Right ventricle myocardium superior (tissue), 1 donor: Measurements from ENCODE around the gene PDGFRB. TPM values are rescaled to one million over a fixed set of nuclear protein-coding genes. Genes with fewer than 3 reads are reported as not detected.
"Not testable (repeated sequence)": the region's sequence is repeated elsewhere in the genome, so short reads cannot be mapped to it uniquely, and the experiment has no call there.

ENCODE experiments used
- ATAC-seq: fragments of 200-7000 bp; cut with Tn5 transposase; one replicate; pipeline ENCODE4 v1.9.1; 2020; ENCODE audit warnings: mild to moderate bottlenecking; ENCODE audit not compliant: poor library complexity
- DNase-seq: peaks from one replicate; pipeline ENCODE4 v3.0.0-alpha.2; 2020
- intact Hi-C: fragments of 100-400 bp; cut with DNase I; formaldehyde crosslinking; loops from one replicate; pipeline ENCODE4 v1.11.2; 2022
- total RNA-seq: library from RNA; stranded (reverse); fragmentation: NEBNext Ultra II Directional; extraction: Animal tissue kit (Norgen Biotek cat#: 25700); gene quantifications from one replicate; pipeline ENCODE4 v1.2.1, GENCODE V29; 2021
- donor health status: DM: no; HTN: yes; CAD: no; lungs with severe emphysema.

The PDGFRB gene
- total RNA-seq, 1 donor from 2014 or later, result 47.0 TPM

DNA sequence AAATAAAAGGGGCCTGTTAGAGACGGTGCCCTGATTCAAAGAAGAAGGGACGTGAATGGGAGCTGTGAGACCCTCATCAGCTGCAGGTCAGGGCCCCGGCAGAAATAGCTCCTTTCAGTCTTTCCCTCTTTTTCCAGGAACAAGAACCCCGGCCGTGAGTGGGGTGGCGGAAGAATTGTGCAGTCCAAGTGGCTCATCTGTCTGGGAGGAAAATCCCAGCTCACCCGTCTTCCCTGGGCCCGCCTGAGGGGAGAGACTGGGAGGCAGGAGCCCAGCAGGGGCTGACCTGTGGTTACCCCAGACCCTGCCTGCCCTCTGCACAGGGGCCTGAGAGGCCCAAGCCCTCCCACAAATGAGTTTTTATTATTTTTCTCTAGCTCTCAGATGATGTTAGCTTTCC, 44.5 kb downstream of the PDGFRB start:
- intact Hi-C loops, result no loop called here
- ATAC-seq (no peak), DNase-seq (peak; percentile 34)

GRCh38 chr5:150109921-150110320, 45.7 kb downstream of the PDGFRB start:
- DNase-seq (no peak), ATAC-seq (no peak)
- intact Hi-C loops, result no loop called here

DNA sequence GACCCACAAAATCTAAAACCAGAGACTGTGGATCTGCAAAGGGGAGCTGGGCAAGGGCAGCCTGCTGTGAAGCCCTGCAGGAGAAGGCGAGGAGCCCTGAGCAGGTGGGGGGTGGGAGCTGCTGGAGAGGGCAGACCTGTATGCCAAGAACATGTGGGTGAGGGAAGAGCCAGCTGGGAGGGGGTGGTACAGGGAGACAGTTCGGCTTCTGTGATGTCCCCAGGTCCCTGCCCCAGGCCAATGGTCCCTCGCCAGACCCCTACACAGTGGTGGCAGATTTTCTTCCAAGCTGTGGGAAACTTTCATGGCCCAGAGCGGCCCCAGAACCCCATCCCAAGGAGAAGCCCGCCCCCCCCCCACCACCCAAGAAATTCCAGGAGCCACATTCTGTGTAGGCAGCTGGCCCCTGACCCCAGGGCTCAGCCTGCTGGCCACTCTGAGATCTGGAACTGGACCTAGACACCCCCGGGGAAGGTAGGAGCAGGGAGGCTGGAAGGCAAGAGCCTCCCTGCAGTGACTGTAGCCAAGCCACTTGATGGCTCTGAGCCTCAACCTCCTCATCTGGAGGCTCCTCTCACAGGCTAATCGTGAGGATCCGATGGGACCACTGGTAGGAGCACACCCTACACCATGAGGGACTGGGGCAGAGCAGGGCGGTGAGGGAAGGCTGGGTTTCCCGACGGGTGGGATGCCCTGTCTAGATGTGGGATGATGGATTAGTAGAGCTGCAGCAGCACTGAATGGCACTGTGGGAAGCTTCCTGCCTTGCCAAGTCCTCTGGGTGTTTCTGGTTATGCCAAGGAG, 46.7 kb downstream of the PDGFRB start:
- ATAC-seq, result no peak
- peak; percentile 30 for DNase-seq
- intact Hi-C loops, result no loop called here

DNA sequence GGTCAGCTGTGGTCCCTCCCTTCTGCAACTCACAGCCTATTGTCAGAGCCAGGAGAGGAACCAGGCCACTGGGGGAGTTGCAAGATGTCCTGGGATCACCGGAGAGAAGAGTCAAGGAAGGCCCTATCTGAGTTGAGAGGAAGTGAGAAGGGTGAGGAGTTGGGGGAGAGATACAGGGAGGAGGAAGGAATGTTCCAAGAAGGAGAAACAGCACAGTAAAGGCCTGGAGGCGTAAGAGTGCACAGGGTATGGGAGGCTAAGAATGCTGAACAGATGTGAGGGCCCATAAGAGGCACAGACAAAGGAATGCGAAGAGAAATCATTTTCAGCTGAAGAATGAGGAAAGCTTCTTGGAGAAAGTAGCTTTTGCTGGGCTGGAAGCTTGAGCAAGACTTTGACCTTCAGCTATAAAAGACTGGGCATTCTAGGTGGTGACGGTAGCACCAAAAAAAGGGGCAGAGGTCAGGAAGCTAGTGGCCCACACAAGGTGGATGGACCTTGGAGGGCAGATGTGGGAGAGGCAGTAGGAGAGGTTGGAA, 47.7 kb downstream of the PDGFRB start:
- intact Hi-C loops, result no loop called here
- peak; percentile 26 for DNase-seq
- ATAC-seq, result no peak

- intact Hi-C loops, result no loop called here
- no peak for ATAC-seq
- DNase-seq, result no peak
Measured at GRCh38 chr5:150106674-150107426, 48.8 kb downstream of the PDGFRB start.

DNA sequence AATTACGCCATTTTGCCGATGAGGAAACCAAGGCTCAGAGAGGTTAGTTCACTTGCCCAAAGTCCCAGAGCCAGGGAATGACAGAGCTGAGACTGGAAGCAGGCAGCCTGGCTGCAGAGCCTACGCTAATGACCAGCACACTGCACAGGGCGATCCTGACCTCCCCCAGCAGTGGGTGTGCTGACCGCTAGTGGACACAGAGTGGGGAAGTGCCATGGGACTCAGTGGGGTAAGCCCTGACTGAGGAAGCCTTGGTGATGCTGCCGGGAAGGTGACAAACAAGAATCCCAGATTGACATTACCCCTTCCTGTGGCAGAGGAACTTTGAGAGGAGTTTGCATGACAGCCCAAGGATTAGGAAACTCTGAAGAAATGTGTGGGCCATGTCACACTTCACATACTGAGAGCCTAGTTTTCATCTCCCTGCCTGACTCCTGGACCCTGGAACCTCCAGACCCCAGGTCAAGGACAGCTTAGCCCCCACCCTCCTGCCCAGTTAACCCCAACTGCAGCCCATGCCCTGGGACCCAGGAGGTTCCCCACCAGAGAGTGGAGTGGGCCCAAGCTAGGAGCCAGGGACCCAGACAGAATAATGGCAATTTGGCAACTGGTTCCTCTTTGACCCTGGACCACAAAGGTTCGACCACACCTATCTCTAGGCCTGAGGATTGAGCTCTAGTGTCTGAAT, 49.6 kb downstream of the PDGFRB start:
- ATAC-seq (peak; percentile 9), DNase-seq (peak; percentile 44)
- intact Hi-C loops, result no loop called here

GRCh38 chr5:150104550-150104870, 51.1 kb downstream of the PDGFRB start:
- intact Hi-C loops, result no loop called here
- no peak for DNase-seq
- ATAC-seq, result no peak

DNA sequence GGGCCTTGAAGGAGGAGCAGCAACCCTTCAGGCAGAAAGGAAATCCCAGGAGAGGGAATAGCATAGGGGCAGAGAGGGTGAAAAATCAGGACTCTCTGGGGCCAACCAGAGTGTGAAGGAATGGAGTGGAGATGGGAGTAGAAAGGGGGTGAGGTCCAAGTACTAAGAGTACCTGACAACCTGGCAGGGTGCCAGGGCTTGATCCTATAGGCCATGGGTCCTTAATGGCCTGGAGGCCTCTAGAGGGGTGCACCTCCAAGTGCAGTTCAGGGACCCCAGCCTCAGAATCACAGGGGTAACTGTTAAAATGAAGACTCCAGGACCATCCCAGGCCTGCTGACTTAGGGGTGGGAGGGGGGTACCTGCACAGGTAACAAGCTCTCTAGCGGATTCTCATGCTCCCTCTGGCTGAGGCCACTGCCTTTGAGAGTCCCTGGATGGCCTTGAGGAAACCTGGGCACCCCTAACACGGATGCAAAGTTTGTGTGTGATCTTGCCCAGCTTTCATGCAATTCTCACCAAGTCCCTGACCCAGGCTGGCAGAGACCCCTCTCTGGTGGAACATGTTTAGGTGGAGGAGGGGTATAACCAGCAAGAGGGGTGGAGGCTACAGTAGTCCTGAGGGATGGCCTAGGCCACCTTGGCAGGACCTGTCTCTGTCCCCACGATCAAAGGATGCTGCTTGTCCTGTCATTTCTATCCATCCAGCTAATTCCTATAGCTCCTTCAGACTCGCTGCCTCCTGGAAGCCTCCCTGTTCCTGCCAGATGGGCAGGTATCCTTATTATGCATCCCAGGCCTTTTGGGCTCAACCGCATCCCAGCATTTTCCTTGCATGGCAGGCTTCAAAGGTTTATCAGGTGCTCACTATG, 51.7 kb downstream of the PDGFRB start:
- peak; percentile 39 for DNase-seq
- no peak for ATAC-seq
- intact Hi-C loops, result no loop called here

- intact Hi-C loops, result no loop called here
- ATAC-seq (no peak), DNase-seq (no peak)
Measured at GRCh38 chr5:150101023-150101422, 54.6 kb downstream of the PDGFRB start.

DNA sequence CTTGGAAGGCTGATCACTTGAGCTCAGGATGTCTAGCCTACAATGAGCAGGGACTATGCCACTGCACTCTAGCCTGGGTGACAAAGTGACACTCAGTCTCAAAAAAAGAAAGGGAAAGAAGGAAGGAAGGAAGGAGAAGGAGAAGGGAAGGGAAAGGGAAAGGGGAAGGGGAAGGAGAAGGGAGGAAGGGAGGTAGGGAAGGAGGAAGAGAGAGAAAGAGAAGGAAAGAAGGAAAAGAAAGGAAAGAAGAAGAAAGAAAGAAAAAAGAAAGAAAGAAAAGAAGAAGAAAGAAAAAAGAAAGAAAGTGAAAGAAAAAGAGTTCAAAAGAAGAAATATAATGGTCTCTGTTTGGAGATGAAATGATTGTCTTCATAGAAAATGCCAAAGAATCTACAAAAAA, 58.5 kb downstream of the PDGFRB start:
- ATAC-seq, result no peak
- intact Hi-C loops, result no loop called here
- DNase-seq, result no peak

DNA sequence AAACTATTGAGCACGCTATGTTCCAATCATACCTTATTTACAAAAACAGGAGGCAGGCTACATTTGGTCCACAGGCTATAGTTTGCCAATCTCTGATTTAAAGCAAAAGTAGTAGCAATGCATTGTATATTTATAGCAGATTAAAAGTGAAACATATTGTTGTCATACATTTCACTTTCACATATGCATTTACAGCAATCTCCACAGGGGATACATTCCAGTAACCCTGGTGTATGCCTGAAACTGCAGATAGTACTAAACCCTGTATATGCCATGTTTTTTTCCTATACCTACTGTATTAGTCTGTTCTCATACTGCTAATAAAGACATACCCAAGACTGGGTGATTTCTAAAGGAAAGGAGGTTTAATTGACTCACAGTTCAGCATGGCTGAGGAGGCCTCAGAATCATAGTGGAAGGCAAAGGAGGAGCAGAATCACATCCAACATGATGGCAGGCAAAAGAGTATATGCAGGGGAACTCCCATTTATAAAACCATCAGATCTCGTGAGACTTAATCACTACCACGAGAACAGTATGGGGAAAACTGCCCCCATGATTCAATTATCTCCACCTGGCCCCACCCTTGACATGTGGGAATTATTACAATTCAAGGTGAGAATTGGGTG, 63.4 kb downstream of the PDGFRB start:
- intact Hi-C loops, result no loop called here
- no peak for DNase-seq
- no peak for ATAC-seq

DNA sequence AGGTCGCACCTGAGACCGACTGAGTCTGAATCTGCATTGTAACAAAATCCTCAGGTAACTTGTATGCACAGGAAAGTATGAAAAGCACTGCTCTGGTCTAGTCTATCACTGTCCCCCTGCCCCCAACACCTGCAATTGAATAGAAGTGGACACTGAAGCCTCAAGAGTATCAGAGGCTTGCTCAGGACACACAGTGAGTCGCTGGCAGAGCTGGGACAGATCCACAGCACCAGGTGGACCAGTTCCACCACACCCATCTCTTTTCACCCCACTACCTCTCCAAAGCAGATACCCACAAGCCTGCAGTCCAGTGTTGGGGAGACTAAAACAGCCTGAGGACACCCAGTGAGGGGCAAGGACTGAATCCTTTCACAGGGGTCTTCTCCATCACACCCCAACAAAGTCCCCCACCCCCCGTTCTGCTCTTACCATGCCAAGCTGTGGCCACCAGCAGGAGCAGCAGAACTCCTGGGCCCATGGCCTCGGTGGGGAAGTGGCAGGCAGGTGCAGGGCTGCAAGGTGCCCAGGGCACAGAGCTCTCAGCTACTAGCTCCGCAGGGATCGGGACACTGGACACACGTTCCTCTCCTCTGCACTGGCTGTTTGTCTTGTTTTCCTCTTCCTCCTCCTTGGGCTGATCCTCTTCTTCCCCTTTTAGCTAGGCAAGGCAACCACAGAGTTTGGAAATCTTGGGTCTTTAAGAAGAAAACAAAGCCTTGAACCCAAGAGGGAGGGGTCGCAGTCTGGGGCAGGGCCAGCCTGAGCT, 69.5 kb downstream of the PDGFRB start, which contains the start of gene CSF1R:
TSS of gene CSF1R (minus strand) at position 605 of the 766 bp plus-strand sequence. CDS start at position 478, 127 bp downstream.
- DNase-seq, result no peak
- ATAC-seq, result peak; percentile 45
- intact Hi-C loops, result no loop called here

DNA sequence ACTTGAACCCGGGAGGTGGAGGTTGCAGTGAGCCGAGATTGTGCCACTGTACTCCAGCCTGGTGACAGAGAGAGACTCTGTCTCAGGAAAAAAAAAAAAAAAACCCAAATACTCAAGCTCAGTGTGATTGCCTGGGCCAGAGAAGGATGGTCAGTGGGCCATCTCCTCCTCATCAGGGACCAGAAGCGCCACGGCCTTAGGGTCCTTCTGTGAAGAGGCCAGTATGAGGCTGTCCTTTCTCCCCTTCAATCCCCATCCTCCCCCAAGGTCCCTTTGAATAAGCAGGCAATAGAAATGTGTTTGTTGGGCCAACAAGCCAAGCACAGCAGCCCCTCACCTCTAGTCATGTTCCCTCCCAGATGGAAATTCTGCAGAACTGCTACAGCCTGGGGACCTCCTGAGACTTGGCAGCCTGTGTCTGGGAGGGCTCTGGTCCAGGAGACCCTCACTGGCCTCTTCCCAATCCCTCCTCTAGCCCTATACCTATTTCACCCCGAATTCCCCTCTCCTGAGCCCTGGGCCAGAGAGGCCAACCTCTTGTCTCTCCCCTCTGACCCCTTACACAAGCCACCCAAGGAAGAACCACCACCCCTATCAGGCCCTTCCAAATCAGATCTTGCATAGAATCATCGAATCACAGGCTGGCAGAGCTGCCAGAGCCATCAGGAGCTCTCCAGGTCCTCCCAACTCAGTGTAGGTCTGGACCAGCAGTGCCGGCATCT, 70.3 kb downstream of the PDGFRB start:
- ATAC-seq (no peak), DNase-seq (no peak)
- intact Hi-C loops, result no loop called here

DNA sequence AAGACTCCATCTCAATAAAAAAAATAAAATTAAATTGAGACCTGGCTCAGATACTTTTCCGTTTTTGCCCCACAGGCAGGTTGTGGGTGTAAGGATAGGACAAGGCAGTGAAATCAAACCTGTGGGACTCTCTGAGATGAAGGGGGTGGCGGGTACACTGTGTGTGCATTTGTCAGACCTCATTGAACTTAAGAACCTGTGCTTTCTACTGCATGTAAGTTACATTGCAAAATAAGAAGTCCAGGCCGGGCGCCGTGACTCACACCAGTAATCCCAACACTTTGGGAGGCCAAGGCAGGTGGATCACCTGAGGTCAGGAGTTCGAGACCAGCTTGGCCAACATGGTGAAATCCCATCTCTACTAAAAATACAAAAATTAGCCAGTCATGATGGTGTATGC, 70.9 kb downstream of the PDGFRB start:
- DNase-seq, result not testable (repeated sequence)

GRCh38 chr5:150082889-150083288, 72.8 kb downstream of the PDGFRB start:
- ATAC-seq (peak; percentile 24), DNase-seq (no peak)
- intact Hi-C loops, result no loop called here

More for the DNA sequence above, 70.9 kb downstream of the PDGFRB start:
- ATAC-seq, intact Hi-C loops: not testable (repeated sequence)

GRCh38 chr5:150082374-150082773, 73.3 kb downstream of the PDGFRB start:
- DNase-seq, result no peak
- no peak for ATAC-seq
- intact Hi-C loops, result no loop called here
